Progenitor cell of endocrine pancreas (in vitro differentiated cells): ENCODE measurements around the gene PPHLN1. TPM values are rescaled to one million over a fixed set of nuclear protein-coding genes. Genes with fewer than 3 reads are reported as not detected.
A peak's percentile ranks its signal among the peaks of the same experiment; 100 is the strongest.
"Not testable (repeated sequence)": the region's sequence is repeated elsewhere in the genome, so short reads cannot be mapped to it uniquely, and the experiment has no call there.

Source experiments
- DNase-seq: peaks from one replicate; pipeline ENCODE4 v3.0.0; 2021; ENCODE audit warnings: low spot score; ENCODE audit not compliant: unreplicated experiment
- H3K27ac Mint-ChIP-seq: 2 replicates; pipeline ENCODE4 v1.8.0; 2021; ENCODE audit warnings: mild to moderate bottlenecking, moderate library complexity, mixed read lengths
- H3K27me3 Mint-ChIP-seq: 2 replicates; pipeline ENCODE4 v1.8.0; 2021; ENCODE audit warnings: mixed read lengths
- H3K36me3 Mint-ChIP-seq: 2 replicates; pipeline ENCODE4 v1.8.0; 2022; ENCODE audit warnings: mixed read lengths; ENCODE audit not compliant: insufficient read depth
- H3K4me1 Mint-ChIP-seq: 2 replicates; pipeline ENCODE4 v1.8.0; 2021; ENCODE audit warnings: low read depth, mixed read lengths
- H3K4me3 Mint-ChIP-seq: 2 replicates; pipeline ENCODE4 v1.8.0; 2021; ENCODE audit warnings: low read depth, mild to moderate bottlenecking, moderate library complexity, mixed read lengths
- H3K9me3 Mint-ChIP-seq: 2 replicates; pipeline ENCODE4 v1.8.0; 2021; ENCODE audit warnings: low read depth, mixed read lengths
- CTCF ChIP-seq: fragments of 200-600 bp; sonication (generic); IDR thresholded peaks from one replicate; pipeline ENCODE4 v1.5.0; 2021; ENCODE audit warnings: antibody characterized with exemption, mild to moderate bottlenecking; ENCODE audit not compliant: unreplicated experiment
- total RNA-seq: library from RNA; stranded (reverse); gene quantifications from 2 replicates; pipeline ENCODE4 v1.2.1, GENCODE V29; 2021

The PPHLN1 gene
- total RNA-seq, 1 donor from 2014 or later: 62.2 TPM

- H3K4me1 Mint-ChIP-seq: no peaks in the 10 kb centered on the region
- peaks cover 9% of the 10 kb centered on the region for H3K36me3 Mint-ChIP-seq
- no peak overlapping the region for H3K4me3 Mint-ChIP-seq
- H3K27me3 Mint-ChIP-seq: no peaks in the 10 kb centered on the region
- no peaks in the 10 kb centered on the region for H3K9me3 Mint-ChIP-seq
- no peak for TF ChIP-seq CTCF
- no peak overlapping the region for H3K27ac Mint-ChIP-seq
- no peak for DNase-seq
Measured at GRCh38 chr12:42338280-42338679, 12.3 kb downstream of the PPHLN1 start.

- H3K27ac Mint-ChIP-seq: peak overlapping the region; percentile 33
Measured at GRCh38 chr12:42342028-42342427, 16.1 kb downstream of the PPHLN1 start.

GRCh38 chr12:42343721-42344120 lies 17.8 kb downstream of the PPHLN1 start:
- TF ChIP-seq CTCF: no peak

More at GRCh38 chr12:42342028-42342427, 16.1 kb downstream of the PPHLN1 start:
- H3K4me1 Mint-ChIP-seq: no peaks in the 10 kb centered on the region
- H3K9me3 Mint-ChIP-seq: no peaks in the 10 kb centered on the region
- no peak overlapping the region for H3K4me3 Mint-ChIP-seq
- H3K36me3 Mint-ChIP-seq: peaks cover 7% of the 10 kb centered on the region
- no peak for TF ChIP-seq CTCF
- no peak for DNase-seq
- no peaks in the 10 kb centered on the region for H3K27me3 Mint-ChIP-seq

GRCh38 chr12:42346403-42347002 lies 20.5 kb downstream of the PPHLN1 start:
- no peak overlapping the region for H3K4me3 Mint-ChIP-seq
- no peak overlapping the region for H3K27ac Mint-ChIP-seq
- peaks cover 10% of the 10 kb centered on the region for H3K36me3 Mint-ChIP-seq
- H3K9me3 Mint-ChIP-seq: no peaks in the 10 kb centered on the region
- H3K4me1 Mint-ChIP-seq: peaks cover 3% of the 10 kb centered on the region
- no peak for DNase-seq
- no peak for TF ChIP-seq CTCF
- H3K27me3 Mint-ChIP-seq: no peaks in the 10 kb centered on the region

More at GRCh38 chr12:42343721-42344120, 17.8 kb downstream of the PPHLN1 start:
- Mint-ChIP-seq H3K9me3 (no peaks in the 10 kb centered on the region), H3K27me3 (no peaks in the 10 kb centered on the region), H3K36me3 (peaks cover 6% of the 10 kb centered on the region), H3K4me3 (no peak overlapping the region), H3K27ac (no peak overlapping the region), H3K4me1 (no peaks in the 10 kb centered on the region)
- DNase-seq: no peak

- H3K27me3 Mint-ChIP-seq, DNase-seq, H3K4me3 Mint-ChIP-seq, H3K4me1 Mint-ChIP-seq, H3K9me3 Mint-ChIP-seq: not testable (repeated sequence)
- Mint-ChIP-seq H3K36me3 (peaks cover 15% of the 10 kb centered on the region), H3K27ac (peak overlapping the region; percentile 62)
Measured at GRCh38 chr12:42349119-42350020, 23.4 kb downstream of the PPHLN1 start.

- H3K4me3 Mint-ChIP-seq, H3K4me1 Mint-ChIP-seq, H3K9me3 Mint-ChIP-seq, H3K27me3 Mint-ChIP-seq, DNase-seq, H3K27ac Mint-ChIP-seq: not testable (repeated sequence)
- peaks cover 15% of the 10 kb centered on the region for H3K36me3 Mint-ChIP-seq
Measured at GRCh38 chr12:42350021-42350407, 24.0 kb downstream of the PPHLN1 start.
